B cell (primary cell): ENCODE results near the gene GLI3.

Experiments
- CTCF ChIP-seq: fragments of 200-600 bp; IDR thresholded peaks from one replicate; pipeline ENCODE4 v1.8.0; 2022; ENCODE audit warnings: antibody characterized with exemption, mild to moderate bottlenecking
- EZH2 ChIP-seq: IDR thresholded peaks from 2 replicates; pipeline ENCODE4 v1.6.1; 2012; ENCODE audit warnings: borderline replicate concordance, low read depth, mild to moderate bottlenecking, moderate library complexity, low read length; ENCODE audit not compliant: insufficient read depth, poor library complexity, severe bottlenecking

GRCh38 chr7:42237811-42238541, 967 bp upstream of the GLI3 start:
- TF ChIP-seq CTCF: no peak
- no peak for TF ChIP-seq EZH2
